H9 (cell line): ENCODE data around the gene FSIP1. TPM values are rescaled to one million over a fixed set of nuclear protein-coding genes. Genes with fewer than 3 reads are reported as not detected.

Experiments used
- DNase-seq: peaks from one replicate; pipeline ENCODE4 v3.0.0-alpha.2; 2017
- H2AFZ ChIP-seq: one replicate; pipeline ENCODE4 v1.6.1; 2013; ENCODE audit warnings: mild to moderate bottlenecking, low read length, control low read depth, moderate library complexity
- H2AK5ac ChIP-seq: 2 replicates; pipeline ENCODE4 v1.6.1; 2013; ENCODE audit warnings: low read length, control low read depth, mixed read lengths; ENCODE audit not compliant: insufficient read length
- H2BK120ac ChIP-seq: one replicate; pipeline ENCODE4 v1.6.1; 2013; ENCODE audit warnings: low read depth, mild to moderate bottlenecking, low read length, control low read depth, inconsistent platforms; ENCODE audit not compliant: poor library complexity, severe bottlenecking
- H2BK12ac ChIP-seq: 2 replicates; pipeline ENCODE4 v1.6.1; 2013; ENCODE audit warnings: low read length, control low read depth, mixed read lengths, low read depth; ENCODE audit not compliant: insufficient read length
- H2BK15ac ChIP-seq: 2 replicates; pipeline ENCODE4 v1.6.1; 2013; ENCODE audit warnings: low read depth, low read length, control low read depth
- H2BK20ac ChIP-seq: one replicate; pipeline ENCODE4 v1.6.1; 2013; ENCODE audit warnings: low read depth, mild to moderate bottlenecking, low read length, control low read depth, inconsistent platforms; ENCODE audit not compliant: poor library complexity, severe bottlenecking
- H2BK5ac ChIP-seq: 2 replicates; pipeline ENCODE4 v1.6.1; 2013; ENCODE audit warnings: low read length, control low read depth, mixed read lengths; ENCODE audit not compliant: insufficient read length
- H3K14ac ChIP-seq: 2 replicates; pipeline ENCODE4 v1.6.1; 2013; ENCODE audit warnings: low read length, control low read depth; ENCODE audit not compliant: insufficient read depth
- H3K18ac ChIP-seq: 2 replicates; pipeline ENCODE4 v1.6.1; 2013; ENCODE audit warnings: low read depth, mild to moderate bottlenecking, mixed read lengths, low read length, control low read depth; ENCODE audit not compliant: insufficient read length
- H3K23ac ChIP-seq: 2 replicates; pipeline ENCODE4 v1.6.1; 2013; ENCODE audit warnings: low read length, control low read depth, mixed read lengths, low read depth; ENCODE audit not compliant: insufficient read length
- H3K23me2 ChIP-seq: 2 replicates; pipeline ENCODE4 v1.6.1; 2013; ENCODE audit warnings: low read depth, mild to moderate bottlenecking, mixed read lengths, low read length, control low read depth; ENCODE audit not compliant: insufficient read length, poor library complexity, severe bottlenecking
- H3K27ac ChIP-seq: 2 replicates; pipeline ENCODE4 v1.5.1; 2013; ENCODE audit warnings: low read length, control low read depth, mixed read lengths, low read depth; ENCODE audit not compliant: insufficient read length
- H3K27me3 ChIP-seq: 2 replicates; pipeline ENCODE4 v1.6.1; 2013; ENCODE audit warnings: low read length, control low read depth, inconsistent platforms; ENCODE audit not compliant: insufficient read depth
- H3K4ac ChIP-seq: 2 replicates; pipeline ENCODE4 v1.6.1; 2013; ENCODE audit warnings: low read depth, mild to moderate bottlenecking, control low read depth, inconsistent platforms, low read length, moderate library complexity
- H3K4me1 ChIP-seq: 2 replicates; pipeline ENCODE4 v1.6.1; 2013; ENCODE audit warnings: low read length, control low read depth, inconsistent platforms; ENCODE audit not compliant: insufficient read depth
- H3K4me2 ChIP-seq: 2 replicates; pipeline ENCODE4 v1.6.1; 2013; ENCODE audit warnings: low read length, control low read depth, mixed read lengths; ENCODE audit not compliant: insufficient read length, insufficient read depth
- H3K56ac ChIP-seq: 2 replicates; pipeline ENCODE4 v1.6.1; 2013; ENCODE audit warnings: low read depth, mild to moderate bottlenecking, mixed read lengths, low read length, control low read depth; ENCODE audit not compliant: insufficient read length
- H3K79me1 ChIP-seq: 2 replicates; pipeline ENCODE4 v1.6.1; 2013; ENCODE audit warnings: low read depth, mild to moderate bottlenecking, moderate library complexity, low read length, control low read depth, inconsistent platforms; ENCODE audit not compliant: insufficient read depth, poor library complexity, severe bottlenecking
- H3K79me2 ChIP-seq: 2 replicates; pipeline ENCODE4 v1.6.1; 2013; ENCODE audit warnings: low read length, control low read depth, inconsistent platforms; ENCODE audit not compliant: insufficient read depth
- H3K9ac ChIP-seq: 2 replicates; pipeline ENCODE4 v1.6.1; 2013; ENCODE audit warnings: low read length, control low read depth, mixed read lengths; ENCODE audit not compliant: insufficient read length; ENCODE audit errors: extremely low read depth
- H3K9me3 ChIP-seq: one replicate; pipeline ENCODE4 v1.6.1; 2013; ENCODE audit warnings: low read depth, low read length, inconsistent platforms; ENCODE audit not compliant: control insufficient read depth
- H3T11ph ChIP-seq: one replicate; pipeline ENCODE4 v1.6.1; 2013; ENCODE audit warnings: mild to moderate bottlenecking, low read length, control low read depth, inconsistent platforms
- H4K20me1 ChIP-seq: one replicate; pipeline ENCODE4 v1.6.1; 2013; ENCODE audit not compliant: control insufficient read depth, insufficient read length, insufficient read depth
- H4K5ac ChIP-seq: 2 replicates; pipeline ENCODE4 v1.6.1; 2013; ENCODE audit warnings: low read depth, mild to moderate bottlenecking, mixed read lengths, low read length, control low read depth; ENCODE audit not compliant: insufficient read length
- H4K8ac ChIP-seq: replicated peaks from 2 replicates; pipeline ENCODE4 v1.6.1; 2013; ENCODE audit warnings: low read length, control low read depth, mixed read lengths, low read depth; ENCODE audit not compliant: insufficient read length
- H4K91ac ChIP-seq: 2 replicates; pipeline ENCODE4 v1.6.1; 2013; ENCODE audit warnings: low read depth, mild to moderate bottlenecking, moderate library complexity, mixed read lengths, low read length, control low read depth; ENCODE audit not compliant: insufficient read length
- H3K27ac Mint-ChIP-seq, 3 experiments: 2 replicates in 2 of 3; 3 replicates in 1 of 3; pipeline ENCODE4 v1.8.0; 2020 to 2021; ENCODE audit warnings: mixed read lengths in 3 of 3, mild to moderate bottlenecking in 1 of 3, moderate library complexity in 1 of 3
- H3K27me3 Mint-ChIP-seq: 2 replicates; pipeline ENCODE4 v1.8.0; 2021; ENCODE audit warnings: low read depth, mild to moderate bottlenecking, moderate library complexity, mixed read lengths
- H3K36me3 Mint-ChIP-seq, 3 experiments: 2 replicates in 2 of 3; 3 replicates in 1 of 3; pipeline ENCODE4 v1.8.0; 2020 to 2021; ENCODE audit warnings: low read depth in 3 of 3, mixed read lengths in 3 of 3; ENCODE audit not compliant: insufficient read depth in 1 of 3
- H3K4me1 Mint-ChIP-seq, 2 experiments: 2 replicates each; pipeline ENCODE4 v1.8.0; 2020; ENCODE audit warnings: mixed read lengths in 2 of 2
- H3K4me3 Mint-ChIP-seq, 2 experiments: 2 replicates in 1 of 2; 3 replicates in 1 of 2; pipeline ENCODE4 v1.8.0; 2020 to 2021; ENCODE audit warnings: mild to moderate bottlenecking in 2 of 2, mixed read lengths in 2 of 2, moderate library complexity in 1 of 2
- H3K9me3 Mint-ChIP-seq, 2 experiments: 2 replicates in 1 of 2; 3 replicates in 1 of 2; pipeline ENCODE4 v1.8.0; 2020; ENCODE audit warnings: mild to moderate bottlenecking in 2 of 2, mixed read lengths in 2 of 2, moderate library complexity in 1 of 2
- CTCF ChIP-seq: fragments of 200-600 bp; sonication (generic); conservative IDR thresholded peaks from 3 replicates; pipeline ENCODE4 v1.8.0; 2021; ENCODE audit warnings: antibody characterized with exemption, mild to moderate bottlenecking
- WGBS: extraction: QIAGEN DNeasy Blood & Tissue Kit; methylation state at CpG from one replicate; pipeline ENCODE4 v1.1.7; 2013; ENCODE audit warnings: missing lambda C conversion rate, low lambda C conversion rate, mixed read lengths; ENCODE audit not compliant: insufficient read length; ENCODE audit errors: extremely low coverage; 5-methylcytosine and 5-hydroxymethylcytosine counted together
- total RNA-seq: library from RNA; stranded (reverse); gene quantifications from 2 replicates; pipeline ENCODE4 v1.2.1, GENCODE V29; 2021

FSIP1 gene
- total RNA-seq, 1 experiment from 2014 or later, result 0.96 TPM

GRCh38 chr15:39574427-39574826 is 208.2 kb downstream of the FSIP1 start:
- H4K91ac ChIP-seq, result no peak overlapping the region
- H3K79me1 ChIP-seq, result no peaks in the 10 kb centered on the region
- no CpG with 5 or more reads among the region's 1 CpG for WGBS
- H3K9me3 Mint-ChIP-seq, result no peaks in the 10 kb centered on the region; a peak in 1 of 5 replicates
- H3K36me3 Mint-ChIP-seq, result no peaks in the 10 kb centered on the region
- H2AK5ac ChIP-seq, result no peak overlapping the region
- no peak overlapping the region for H3T11ph ChIP-seq
- H4K5ac ChIP-seq, result no peak overlapping the region
- no peak overlapping the region for H4K8ac ChIP-seq
- H3K9me3 ChIP-seq, result no peaks in the 10 kb centered on the region
- H2BK20ac ChIP-seq, result no peak overlapping the region
- no peaks in the 10 kb centered on the region for H3K23me2 ChIP-seq
- no peak overlapping the region for H3K27ac Mint-ChIP-seq
- no peak overlapping the region for H2BK120ac ChIP-seq
- H2BK15ac ChIP-seq, result no peak overlapping the region
- no peak overlapping the region for H3K18ac ChIP-seq
- H3K4ac ChIP-seq, result no peak overlapping the region
- no peak overlapping the region for H2BK12ac ChIP-seq
- no peak overlapping the region for H2AFZ ChIP-seq
- H2BK5ac ChIP-seq, result no peak overlapping the region
- H4K20me1 ChIP-seq, result no peaks in the 10 kb centered on the region
- H3K4me1 ChIP-seq, result no peaks in the 10 kb centered on the region; the same call in 1 of the 2 replicates
- no peak overlapping the region for H3K56ac ChIP-seq
- peaks cover 23% of the 10 kb centered on the region for H3K27me3 Mint-ChIP-seq
- no peaks in the 10 kb centered on the region for H3K79me2 ChIP-seq
- H3K14ac ChIP-seq, result no peak overlapping the region
- H3K4me2 ChIP-seq, result no peak overlapping the region
- TF ChIP-seq CTCF, result no peak
- H3K4me3 Mint-ChIP-seq, result no peak overlapping the region
- DNase-seq, result no peak
- peaks cover 9 to 12% of the 10 kb centered on the region in 2 experiments for H3K4me1 Mint-ChIP-seq
- no peak overlapping the region for H3K9ac ChIP-seq
- no peak overlapping the region for H3K23ac ChIP-seq
- no peak overlapping the region for H3K27ac ChIP-seq
- H3K27me3 ChIP-seq, result no peaks in the 10 kb centered on the region
